Measurements from ENCODE around the gene DHX8. TPM values are rescaled to one million over a fixed set of nuclear protein-coding genes. Genes with fewer than 3 reads are reported as not detected.
A peak's percentile ranks its signal among the peaks of the same experiment; 100 is the strongest.

DHX8 gene
- total and polyA plus RNA-seq, 10 of the 15 experiments (the other 5 are each of a cell fraction or from before 2014, with no cell fraction given), result 27.6 to 50.4 (median 35.7) TPM

- TF ChIP-seq ATF3 (IDR thresholded peaks at IDR 0.05; ENCODE audit: borderline replicate concordance, extremely low read depth, low read depth, low read length), result no peak
- TF ChIP-seq BCLAF1 (IDR thresholded peaks at IDR 0.05), result no peak
- no peak for TF ChIP-seq NFYA (IDR thresholded peaks at IDR 0.05; ENCODE audit: borderline replicate concordance, low read depth, low read length)
- no peak for TF ChIP-seq RCOR1 (conservative IDR thresholded peaks at IDR 0.05; ENCODE audit: low read depth, low read length)
- TF ChIP-seq NBN (IDR thresholded peaks at IDR 0.05), result 0 out of 2 replicates have a peak, but pooled peaks have one; percentile 32
- TF ChIP-seq E2F4 (IDR thresholded peaks at IDR 0.05; ENCODE audit: low read depth, low read length), result no peak
- no peak for TF ChIP-seq SMAD5 (IDR thresholded peaks at IDR 0.05; ENCODE audit: low read depth)
- no peak for TF ChIP-seq CBX5 (IDR thresholded peaks at IDR 0.05; ENCODE audit: low read depth)
- TF ChIP-seq STAT1 (conservative IDR thresholded peaks at IDR 0.05), result no peak
- TF ChIP-seq CEBPB (IDR thresholded peaks at IDR 0.05; ENCODE audit: borderline replicate concordance in 1 of 2, low read depth in 2 of 2, low read length in 2 of 2), result no peak
- no peak for TF ChIP-seq CHD1 (IDR thresholded peaks at IDR 0.05; ENCODE audit: low read depth, low read length)
- no peak for TF ChIP-seq USF2 (IDR thresholded peaks at IDR 0.05; ENCODE audit: borderline replicate concordance, low read depth, low read length)
- no peak for TF ChIP-seq ZBED1 (IDR thresholded peaks at IDR 0.05; ENCODE audit: borderline replicate concordance)
- no peak for TF ChIP-seq FOXK2 (IDR thresholded peaks at IDR 0.05)
- no peak for TF ChIP-seq ZNF622 (IDR thresholded peaks at IDR 0.05)
- TF ChIP-seq BACH1 (IDR thresholded peaks at IDR 0.05; ENCODE audit: borderline replicate concordance), result no peak
- TF ChIP-seq TARDBP (IDR thresholded peaks at IDR 0.05; ENCODE audit: borderline replicate concordance), result no peak
- no peak for TF ChIP-seq PML (IDR thresholded peaks at IDR 0.05; ENCODE audit: low read length)
- no peak for TF ChIP-seq ELK1 (IDR thresholded peaks at IDR 0.05; ENCODE audit: low read depth, low read length)
- no peak for TF ChIP-seq MYB (IDR thresholded peaks at IDR 0.05; ENCODE audit: borderline replicate concordance, low read depth, low read length)
- TF ChIP-seq LARP7 (IDR thresholded peaks at IDR 0.05), result no peak
- TF ChIP-seq SREBF1 (IDR thresholded peaks at IDR 0.05; ENCODE audit: low read length), result no peak
- TF ChIP-seq POLR2AphosphoS5 (IDR thresholded peaks at IDR 0.05; ENCODE audit: low read length), result no peak
- no peak for TF ChIP-seq MTA3 (IDR thresholded peaks at IDR 0.05; ENCODE audit: borderline replicate concordance, low read length)
- TF ChIP-seq CHD2 (IDR thresholded peaks at IDR 0.05; ENCODE audit: borderline replicate concordance, low read depth, low read length), result no peak
- TF ChIP-seq ZNF274 (IDR thresholded peaks at IDR 0.05; ENCODE audit: insufficient read depth, insufficient read length), result no peak
- no peak for TF ChIP-seq FOXM1 (IDR thresholded peaks at IDR 0.05; ENCODE audit: low read depth, low read length)
These were observed 34.0 kb downstream of the DHX8 start (continued) for GRCh38 chr17:43517615-43518386.
